Brain microvascular endothelial cell (primary cell): Measurements from ENCODE around the gene AUTS2.

Source experiments
- DNase-seq: peaks from one replicate; pipeline ENCODE4 v3.0.0-alpha.2; 2020
- H3K27ac ChIP-seq: fragments of 250-450 bp; sonication (Bioruptor Pico); 2 replicates; pipeline ENCODE4 v1.5.1; 2020; ENCODE audit warnings: mild to moderate bottlenecking, moderate library complexity
- H3K27me3 ChIP-seq: fragments of 250-450 bp; sonication (Bioruptor Pico); replicated peaks from 2 replicates; pipeline ENCODE4 v1.5.1; 2020; ENCODE audit warnings: mild to moderate bottlenecking
- H3K36me3 ChIP-seq: fragments of 250-450 bp; sonication (Bioruptor Pico); replicated peaks from 2 replicates; pipeline ENCODE4 v1.5.1; 2020; ENCODE audit warnings: mild to moderate bottlenecking
- H3K4me3 ChIP-seq: 2 replicates; pipeline ENCODE4 v1.5.1; 2011; ENCODE audit warnings: low read depth, mild to moderate bottlenecking, control low read depth, low read length, moderate library complexity
- in situ Hi-C: cut with HindIII; loops from 2 replicates; pipeline ENCODE4 v1.10.0; 2017; ENCODE audit warnings: low sequenced_read_pairs, low pct_ligation_motif_present
- TF ChIP-seq, protein P1 (sequence below): IDR thresholded peaks from 2 replicates; pipeline ENCODE4 v1.5.1; 2011; ENCODE audit warnings: low read depth, mild to moderate bottlenecking, moderate library complexity, low read length, control low read depth, inconsistent platforms; ENCODE audit errors: missing control alignments

AUTS2 gene

GRCh38 chr7:70766109-70766508, 1167.8 kb downstream of the AUTS2 start:
- Histone ChIP-seq H3K36me3 (no peaks in the 10 kb centered on the region), H3K27me3 (no peaks in the 10 kb centered on the region), H3K27ac (no peak overlapping the region), H3K4me3 (no peak overlapping the region)
- in situ Hi-C loops: no loop called here
- TF ChIP-seq, protein P1, sequence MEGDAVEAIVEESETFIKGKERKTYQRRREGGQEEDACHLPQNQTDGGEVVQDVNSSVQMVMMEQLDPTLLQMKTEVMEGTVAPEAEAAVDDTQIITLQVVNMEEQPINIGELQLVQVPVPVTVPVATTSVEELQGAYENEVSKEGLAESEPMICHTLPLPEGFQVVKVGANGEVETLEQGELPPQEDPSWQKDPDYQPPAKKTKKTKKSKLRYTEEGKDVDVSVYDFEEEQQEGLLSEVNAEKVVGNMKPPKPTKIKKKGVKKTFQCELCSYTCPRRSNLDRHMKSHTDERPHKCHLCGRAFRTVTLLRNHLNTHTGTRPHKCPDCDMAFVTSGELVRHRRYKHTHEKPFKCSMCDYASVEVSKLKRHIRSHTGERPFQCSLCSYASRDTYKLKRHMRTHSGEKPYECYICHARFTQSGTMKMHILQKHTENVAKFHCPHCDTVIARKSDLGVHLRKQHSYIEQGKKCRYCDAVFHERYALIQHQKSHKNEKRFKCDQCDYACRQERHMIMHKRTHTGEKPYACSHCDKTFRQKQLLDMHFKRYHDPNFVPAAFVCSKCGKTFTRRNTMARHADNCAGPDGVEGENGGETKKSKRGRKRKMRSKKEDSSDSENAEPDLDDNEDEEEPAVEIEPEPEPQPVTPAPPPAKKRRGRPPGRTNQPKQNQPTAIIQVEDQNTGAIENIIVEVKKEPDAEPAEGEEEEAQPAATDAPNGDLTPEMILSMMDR: no peak
- no peak for DNase-seq

DNA sequence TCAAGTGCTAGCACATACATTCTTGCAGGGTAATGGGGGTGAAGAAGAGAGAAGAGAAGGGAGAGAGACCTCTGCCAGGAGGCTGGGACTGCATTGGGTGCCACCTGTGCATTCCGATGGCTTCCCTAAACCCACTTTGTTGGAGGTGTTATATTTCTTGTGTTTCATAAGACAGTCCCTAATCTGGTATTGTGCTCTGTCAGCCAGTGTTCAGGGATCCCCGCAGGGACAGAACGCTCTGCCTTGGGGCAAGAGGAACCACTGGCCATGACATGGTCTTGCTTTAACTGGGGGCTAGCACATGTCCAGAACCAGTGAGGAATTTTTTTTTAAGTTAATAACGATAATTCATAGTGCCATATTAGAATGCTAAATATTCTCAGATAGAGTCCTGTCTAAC, 1168.4 kb downstream of the AUTS2 start:
- Histone ChIP-seq H3K4me3 (no peak overlapping the region), H3K27ac (no peak overlapping the region), H3K36me3 (no peaks in the 10 kb centered on the region), H3K27me3 (no peaks in the 10 kb centered on the region)
- DNase-seq: no peak
- TF ChIP-seq, protein P1: no peak
- in situ Hi-C loops: no loop called here

GRCh38 chr7:70770154-70770553, 1171.9 kb downstream of the AUTS2 start:
- in situ Hi-C loops: no loop called here
- no peaks in the 10 kb centered on the region for H3K36me3 ChIP-seq
- no peak overlapping the region for H3K27ac ChIP-seq

DNA sequence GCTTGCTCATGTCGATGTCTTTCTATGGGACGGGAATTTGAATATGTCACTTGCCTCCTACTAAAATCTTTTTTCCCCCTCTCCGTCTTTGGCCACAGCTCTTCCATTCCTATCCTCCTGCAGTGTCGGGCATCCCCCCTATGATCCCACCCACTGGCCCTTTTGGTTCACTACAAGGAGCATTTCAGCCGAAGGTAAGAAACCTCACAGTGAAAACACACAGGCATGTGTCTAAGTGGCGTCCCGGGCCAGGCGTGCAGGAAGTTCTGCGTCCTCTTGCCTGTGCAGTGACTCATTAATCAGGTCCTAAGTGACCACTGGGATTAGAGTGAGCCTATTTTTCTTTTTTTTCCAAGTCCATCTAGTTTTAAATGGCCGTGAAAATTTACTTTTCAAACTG, 1173.2 kb downstream of the AUTS2 start:
- no peak overlapping the region for H3K4me3 ChIP-seq

More at GRCh38 chr7:70770154-70770553, 1171.9 kb downstream of the AUTS2 start:
- no peak overlapping the region for H3K4me3 ChIP-seq
- H3K27me3 ChIP-seq: no peaks in the 10 kb centered on the region
- TF ChIP-seq, protein P1: no peak
- no peak for DNase-seq

DNA sequence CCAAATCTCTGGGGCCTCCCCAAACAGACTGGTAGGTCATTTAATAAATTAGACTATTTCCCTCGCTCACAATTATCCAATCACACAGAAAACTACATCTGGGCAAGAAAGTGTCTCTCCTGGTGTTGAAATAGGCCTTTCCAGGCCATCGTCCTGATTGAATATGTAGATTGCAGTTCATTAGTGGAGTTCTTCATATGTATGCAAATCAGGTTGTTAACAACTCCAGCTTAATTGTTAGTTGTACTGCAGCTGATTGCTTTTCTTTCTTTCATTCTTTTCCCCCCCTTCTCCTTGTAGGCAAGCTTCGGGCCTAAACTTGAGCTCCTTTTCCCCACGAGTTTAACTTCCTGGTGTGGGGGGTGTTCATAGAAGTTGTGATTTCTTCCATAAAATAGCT, 1174.6 kb downstream of the AUTS2 start:
- no peak for DNase-seq
- in situ Hi-C loops: no loop called here
- no peak overlapping the region for H3K4me3 ChIP-seq
- TF ChIP-seq, protein P1: no peak
- no peaks in the 10 kb centered on the region for H3K36me3 ChIP-seq
- H3K27ac ChIP-seq: no peak overlapping the region
- no peaks in the 10 kb centered on the region for H3K27me3 ChIP-seq

More for the DNA sequence above, 1173.2 kb downstream of the AUTS2 start:
- Histone ChIP-seq H3K27ac (no peak overlapping the region), H3K36me3 (no peaks in the 10 kb centered on the region), H3K27me3 (no peaks in the 10 kb centered on the region)
- TF ChIP-seq, protein P1: no peak
- in situ Hi-C loops: no loop called here
- DNase-seq: no peak

DNA sequence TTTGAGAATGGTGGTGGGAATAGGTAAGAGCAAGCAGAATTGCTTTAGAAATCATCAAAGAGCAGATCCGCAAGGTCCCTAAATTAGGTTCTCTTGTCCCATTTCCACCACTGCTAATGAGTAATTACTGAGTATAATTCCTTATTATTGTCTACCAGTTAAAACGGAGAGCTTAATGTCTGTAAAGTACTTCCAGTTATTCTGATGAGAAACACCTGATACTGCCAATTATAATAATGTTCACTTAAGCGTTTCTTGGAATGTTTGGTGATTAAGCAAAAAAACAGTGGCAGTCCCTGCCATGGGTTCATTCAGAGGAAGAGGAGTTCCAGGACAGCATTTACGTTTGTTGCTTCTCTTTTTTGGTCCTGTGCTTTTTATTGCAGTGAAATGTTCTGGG, 1175.1 kb downstream of the AUTS2 start:
- DNase-seq: no peak
- H3K4me3 ChIP-seq: no peak overlapping the region
- TF ChIP-seq, protein P1: no peak
- in situ Hi-C loops: no loop called here
- no peak overlapping the region for H3K27ac ChIP-seq
- no peaks in the 10 kb centered on the region for H3K36me3 ChIP-seq
- H3K27me3 ChIP-seq: no peaks in the 10 kb centered on the region
